DMS114 treated with DMSO at 0.1 percent for 48 hours (cell line): Measurements from ENCODE around the gene UST.
"Not testable (repeated sequence)": the region's sequence is repeated elsewhere in the genome, so short reads cannot be mapped to it uniquely, and the experiment has no call there.

Experiments
- DNase-seq: peaks from one replicate; lab custom pipeline; 2025; ENCODE audit not compliant: unreplicated experiment; lab: John Stamatoyannopoulos, UW

The UST gene

DNA sequence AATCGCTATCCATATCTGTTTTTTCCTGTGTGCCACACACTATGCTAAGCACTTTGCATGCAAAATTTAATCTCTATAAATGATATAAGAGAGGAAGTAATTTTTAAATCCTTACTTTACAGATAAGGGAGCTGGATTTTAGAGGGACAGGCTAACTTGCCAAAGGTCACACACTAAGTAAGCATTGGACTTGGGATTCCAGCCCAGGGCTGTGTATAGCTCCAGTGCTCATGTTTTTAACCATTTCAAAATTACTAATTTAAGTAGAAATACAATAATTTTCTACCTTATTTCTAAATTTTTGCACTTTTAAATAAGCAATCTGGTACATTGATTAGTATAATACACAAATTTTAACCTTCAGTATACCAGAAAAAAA lies 144.6 kb downstream of the UST start:
- no peak for DNase-seq

DNA sequence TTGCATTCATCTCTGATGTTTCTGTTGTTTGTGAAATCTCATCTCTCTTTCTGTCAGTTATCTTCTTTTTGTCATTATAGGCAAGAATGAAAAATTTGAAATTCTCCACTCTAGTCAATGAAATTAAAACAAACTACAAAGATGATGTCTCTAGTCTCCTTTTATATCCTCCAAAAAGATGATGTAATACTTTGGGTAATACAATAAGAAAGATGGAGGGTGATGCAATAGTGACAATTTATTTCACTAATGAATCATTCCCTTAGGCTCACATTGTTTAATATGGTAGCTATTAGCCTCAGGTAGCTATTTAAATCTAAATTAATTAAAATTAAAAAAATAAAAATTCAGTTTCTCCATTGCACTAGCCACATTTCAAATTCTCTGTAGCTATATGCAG lies 145.4 kb downstream of the UST start:
- DNase-seq = no peak

DNA sequence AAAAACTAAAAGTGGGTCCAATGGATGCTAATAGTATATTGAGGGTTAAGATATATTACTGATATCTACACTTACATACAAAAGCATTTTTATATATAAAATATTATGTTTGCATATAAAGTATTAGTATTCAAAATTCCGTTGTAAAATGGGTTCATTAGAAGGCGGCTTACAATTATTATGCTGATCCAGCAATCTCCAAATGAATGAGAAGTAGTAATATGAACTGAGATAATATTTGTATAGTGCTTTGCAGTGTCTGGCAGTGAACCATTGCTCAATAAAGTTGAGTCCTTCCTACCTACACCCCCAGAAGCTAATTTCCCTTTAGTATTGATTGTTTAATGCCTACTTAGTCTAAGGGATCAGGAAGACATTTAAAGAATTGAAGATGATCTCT lies 146.2 kb downstream of the UST start:
- DNase-seq = no peak

DNA sequence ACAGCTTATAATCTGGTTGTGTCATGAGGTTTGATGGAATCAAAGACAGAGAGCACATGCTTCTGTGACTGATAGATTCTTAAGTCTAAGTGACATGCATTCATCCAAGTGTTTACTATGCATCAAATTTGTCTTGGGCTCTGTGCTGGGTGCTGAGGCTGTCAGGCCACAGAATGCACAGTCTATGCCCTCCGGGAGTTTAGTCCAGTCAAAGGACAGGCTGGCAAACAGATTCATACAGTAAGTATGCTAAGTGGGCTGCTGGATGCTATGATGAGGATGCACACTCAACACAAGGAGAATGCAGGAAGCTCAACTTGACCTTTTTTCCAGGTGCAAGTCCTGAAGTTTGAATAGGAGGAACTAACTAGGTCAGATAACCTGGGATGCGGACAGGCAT lies 146.7 kb downstream of the UST start:
- no peak for DNase-seq

DNA sequence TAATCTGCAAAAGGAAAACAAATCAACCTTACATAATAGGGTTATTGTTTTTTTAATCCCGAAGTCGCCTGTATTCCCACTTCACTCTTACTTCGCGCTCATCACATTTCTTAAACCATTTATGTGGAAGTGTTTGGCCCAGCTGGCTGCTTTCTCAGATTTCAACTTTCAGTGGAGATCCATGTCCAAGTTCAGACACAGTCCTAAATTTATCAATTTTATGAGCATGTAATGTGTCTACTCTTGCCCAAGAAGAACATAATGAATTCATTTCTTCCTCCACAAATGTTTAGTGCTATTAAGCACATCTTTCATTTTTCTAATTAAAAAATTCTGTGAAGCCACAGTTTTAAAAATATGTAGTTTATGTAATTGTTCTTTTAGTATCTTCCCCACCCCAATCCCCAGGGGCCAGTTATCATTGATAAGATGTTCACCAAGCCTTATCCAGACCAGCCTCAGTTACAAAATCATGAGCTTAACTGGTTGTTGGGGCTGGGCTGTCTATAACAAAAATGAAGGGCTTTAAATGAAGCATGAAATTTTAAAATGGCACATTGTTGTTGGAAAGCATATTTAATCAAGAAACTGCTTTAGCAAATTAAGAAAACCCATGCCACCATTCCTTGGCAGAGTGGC lies 151.7 kb downstream of the UST start:
- DNase-seq = no peak

DNA sequence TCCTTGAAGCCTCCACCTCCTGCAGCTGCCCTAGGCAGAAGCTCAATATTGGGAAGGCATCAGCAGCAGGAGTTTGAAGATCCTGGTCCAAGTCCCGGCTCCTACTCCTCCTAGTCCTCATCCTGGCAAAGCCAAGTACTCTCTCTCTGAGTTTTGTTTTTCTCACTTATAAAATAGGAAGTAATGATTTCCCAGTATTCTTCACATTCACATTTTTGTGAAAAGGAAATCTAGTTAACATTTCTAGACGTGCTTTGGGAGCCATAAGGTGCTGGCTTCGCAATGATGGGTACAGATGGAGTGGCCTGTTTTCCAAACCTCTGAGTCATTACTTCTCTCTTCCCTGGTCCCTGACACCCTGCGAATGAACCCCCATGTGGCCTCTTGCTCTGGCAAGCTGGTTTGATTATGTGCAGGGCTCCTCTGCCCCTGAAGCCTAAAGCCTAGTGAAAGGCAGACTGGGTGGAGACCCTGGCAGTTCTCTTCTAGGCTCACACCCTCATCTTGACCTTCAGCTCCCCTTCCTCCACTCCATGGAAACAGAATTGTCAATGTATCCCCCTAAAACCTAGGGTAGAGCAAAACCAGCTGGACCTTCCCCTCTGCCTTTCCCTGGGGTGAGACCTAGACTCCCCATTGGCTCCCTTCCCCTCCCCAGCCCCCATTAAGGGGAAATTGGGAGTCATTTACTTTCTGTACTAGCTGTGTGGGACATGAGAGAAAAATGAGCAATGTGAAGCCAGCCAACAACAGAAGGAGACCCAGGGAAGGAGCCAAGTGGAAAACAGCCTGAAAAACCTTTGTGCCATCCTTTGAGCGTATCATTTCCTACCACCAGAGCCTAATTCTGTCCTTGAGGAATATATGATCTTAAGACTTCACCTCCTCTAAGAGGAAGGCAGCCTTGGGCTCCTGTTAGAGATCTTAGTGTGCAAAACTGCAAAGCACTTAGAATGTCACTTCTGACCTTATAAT lies 158.4 kb downstream of the UST start:
- no peak for DNase-seq

DNA sequence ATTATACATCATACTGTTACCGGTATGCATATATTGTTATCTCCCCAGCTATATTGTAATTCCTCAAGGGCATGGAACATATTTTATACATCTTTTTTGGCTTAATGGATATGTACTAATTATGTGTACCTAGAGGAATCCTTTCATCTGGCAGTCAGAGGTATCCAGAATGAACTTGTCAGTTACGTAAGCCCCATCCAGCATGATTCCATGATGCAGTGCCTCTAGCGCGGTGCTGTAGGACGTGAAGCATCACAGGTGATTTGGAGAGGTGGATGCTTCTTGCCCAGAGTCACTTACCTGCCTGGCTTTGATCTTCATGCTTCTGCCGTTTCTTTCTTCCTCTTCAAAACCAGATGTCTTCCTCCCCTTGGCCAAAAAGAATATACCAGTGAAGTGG lies 159.1 kb downstream of the UST start:
- no peak for DNase-seq

DNA sequence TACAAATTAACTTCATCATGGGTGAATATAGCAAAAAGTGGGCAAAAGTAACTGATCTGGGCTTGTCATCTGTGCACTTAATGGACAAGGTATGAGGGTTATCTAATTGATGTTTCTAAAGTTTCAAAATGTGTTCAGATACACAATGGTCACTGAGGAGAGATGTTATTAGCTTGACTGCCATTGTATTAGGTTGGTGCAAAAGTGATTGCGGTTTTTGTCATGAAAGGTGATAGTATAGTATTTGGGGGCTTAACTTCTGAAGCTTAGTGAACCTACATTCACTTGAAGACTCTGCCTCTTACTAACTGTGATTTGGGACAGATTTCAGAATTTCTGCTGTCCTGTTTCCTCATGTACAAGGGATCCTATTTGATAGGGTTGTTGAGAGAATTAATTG lies 159.6 kb downstream of the UST start:
- no peak for DNase-seq

DNA sequence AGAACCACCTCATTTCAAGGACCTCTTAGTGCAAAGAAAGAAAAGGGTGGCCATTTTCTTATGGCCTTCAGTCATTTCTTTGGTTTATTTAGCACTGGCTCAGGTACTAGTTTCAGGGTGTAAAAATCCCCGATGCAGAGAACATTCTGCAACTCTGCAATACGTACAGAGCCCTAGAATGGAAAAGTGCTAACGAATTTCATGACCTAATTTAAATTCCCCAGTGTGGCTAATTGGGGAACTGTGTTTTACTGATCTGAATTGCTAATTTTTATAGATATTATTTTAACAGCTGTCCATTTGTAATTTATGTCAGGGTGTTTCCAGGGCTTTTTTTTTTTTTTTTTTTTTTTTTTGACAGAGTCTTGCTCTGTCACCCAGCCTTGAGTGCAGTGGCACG lies 160.7 kb downstream of the UST start:
- DNase-seq = no peak

DNA sequence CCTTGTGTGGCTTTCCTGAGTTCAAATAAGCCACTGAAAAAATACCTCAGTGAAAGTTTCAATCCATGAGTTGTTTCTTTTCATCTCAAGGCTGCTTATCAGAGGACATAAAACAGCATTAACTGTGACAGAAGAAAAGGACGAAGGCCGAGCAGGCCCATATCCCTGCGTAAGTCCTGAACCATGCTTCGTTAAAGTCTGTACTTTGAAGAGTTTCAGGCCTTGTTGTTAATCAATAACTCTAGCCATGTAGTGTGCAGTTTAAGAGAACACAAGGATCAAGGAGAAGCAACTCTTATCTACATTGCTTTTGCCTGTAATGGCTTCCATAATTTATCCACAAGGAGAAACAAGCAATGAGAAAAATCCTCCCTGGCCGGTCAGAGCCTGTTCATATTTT lies 165.4 kb downstream of the UST start:
- DNase-seq = no peak

DNA sequence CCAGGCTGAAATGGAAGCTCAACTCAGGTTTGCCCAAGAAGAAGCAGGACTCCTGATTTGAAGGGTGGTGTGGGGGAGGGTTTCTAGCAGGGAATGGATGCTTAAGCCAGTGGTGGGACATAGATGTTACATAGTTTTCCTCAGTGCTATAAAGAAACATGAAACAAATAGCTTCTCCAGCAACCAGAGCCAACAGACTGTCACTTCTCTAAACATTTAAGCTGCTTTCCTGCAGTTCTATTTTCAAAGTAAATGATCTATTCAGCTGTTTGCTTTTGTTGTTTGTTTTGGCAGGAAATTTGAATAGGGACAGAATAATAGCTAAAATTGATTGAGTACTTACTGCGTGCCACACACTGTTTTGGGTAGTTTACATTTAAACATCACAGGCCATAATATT lies 169.0 kb downstream of the UST start:
- DNase-seq = no peak

DNA sequence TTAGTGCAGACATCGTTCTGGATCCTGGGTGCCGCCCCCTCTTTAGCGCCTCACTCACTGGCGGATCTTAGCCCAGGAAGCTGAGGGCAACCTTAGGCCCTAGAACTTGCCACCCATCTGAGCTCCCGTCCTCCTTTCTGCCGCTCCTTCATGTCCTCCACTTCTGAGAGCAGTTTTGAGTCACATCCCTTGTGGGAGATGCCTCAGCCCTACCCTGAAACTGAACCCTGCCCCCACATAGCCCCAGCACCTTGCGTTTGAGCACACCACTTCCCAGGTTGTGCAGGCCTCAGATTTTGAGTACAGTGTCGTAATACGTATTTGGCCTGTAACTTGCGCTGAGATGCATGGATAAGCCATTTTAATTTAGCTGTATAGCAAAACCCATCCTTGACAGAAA lies 169.7 kb downstream of the UST start:
- not testable (repeated sequence) for DNase-seq

DNA sequence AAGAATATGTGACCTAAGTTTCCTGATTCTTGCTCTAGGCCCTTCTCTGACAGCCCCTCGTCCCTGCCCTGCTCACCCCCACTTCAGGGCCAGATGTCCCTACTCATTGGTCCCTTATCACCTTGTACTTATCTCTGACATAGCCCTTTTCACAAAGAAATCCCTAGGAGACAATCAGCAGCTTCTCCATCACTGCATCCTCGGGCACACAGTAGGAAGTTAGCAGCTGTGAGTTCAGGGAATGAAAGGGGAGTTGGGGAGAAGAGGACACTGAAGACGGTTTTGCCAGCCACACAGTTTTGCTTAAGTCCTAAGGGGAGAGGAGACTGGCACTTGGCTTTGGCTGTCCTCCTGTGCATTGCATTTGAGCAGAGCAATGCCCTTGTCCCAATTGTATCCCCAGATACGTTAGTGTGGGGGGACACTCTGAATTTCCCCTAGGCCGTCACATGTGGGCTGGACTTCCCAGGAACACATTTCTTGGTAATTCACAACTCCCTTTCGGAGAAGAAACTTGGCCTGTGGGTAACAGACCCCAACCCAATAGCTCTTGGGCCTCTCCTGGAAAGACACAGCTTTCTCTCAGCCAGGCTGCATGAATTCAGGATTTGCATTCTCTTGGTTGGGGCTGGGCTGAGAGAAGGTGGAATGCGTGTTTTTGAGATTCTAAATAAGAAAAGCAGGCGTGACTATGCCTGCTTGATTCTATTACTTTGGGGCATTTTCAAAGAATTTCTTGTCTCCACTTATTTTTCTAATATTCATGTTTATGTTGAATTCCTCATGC lies 177.6 kb downstream of the UST start:
- DNase-seq = no peak

DNA sequence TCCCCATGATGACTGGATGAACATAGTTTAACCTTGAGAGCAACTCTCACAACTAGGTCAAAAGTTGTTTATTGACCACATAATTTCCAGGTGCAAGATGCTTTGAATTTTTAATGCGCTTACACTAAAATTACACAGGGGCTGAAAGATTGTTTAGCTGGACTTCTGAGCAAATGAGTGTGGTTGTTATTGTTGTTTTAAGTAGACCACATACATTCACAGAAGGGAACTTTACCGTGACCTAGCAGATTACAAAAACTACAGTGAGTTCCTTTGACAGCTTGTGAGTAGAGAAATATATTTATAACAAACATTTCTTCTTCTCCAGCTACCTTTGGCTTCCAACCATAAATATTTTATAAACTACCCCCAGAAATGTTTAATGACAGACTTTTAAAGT lies 178.9 kb downstream of the UST start:
- DNase-seq = no peak

DNA sequence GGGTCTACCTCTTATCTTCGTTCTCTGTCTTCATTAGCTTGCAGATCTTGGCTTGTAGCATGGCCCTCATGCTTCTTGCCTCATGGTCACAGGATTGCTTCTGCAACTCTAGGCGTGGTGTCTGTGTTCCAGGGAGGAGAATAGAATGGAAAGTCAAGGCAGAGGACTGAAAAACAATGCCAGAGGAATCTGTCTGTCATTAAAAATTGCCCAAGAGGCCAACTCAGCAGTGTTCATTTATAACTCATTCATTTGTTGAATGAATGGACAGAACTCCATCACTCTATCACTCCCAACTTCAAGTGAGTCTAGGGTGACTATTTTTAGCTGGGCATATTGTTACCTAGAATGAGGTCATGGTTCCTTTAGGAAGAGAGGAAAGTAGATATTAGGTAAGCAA lies 179.6 kb downstream of the UST start:
- no peak for DNase-seq

DNA sequence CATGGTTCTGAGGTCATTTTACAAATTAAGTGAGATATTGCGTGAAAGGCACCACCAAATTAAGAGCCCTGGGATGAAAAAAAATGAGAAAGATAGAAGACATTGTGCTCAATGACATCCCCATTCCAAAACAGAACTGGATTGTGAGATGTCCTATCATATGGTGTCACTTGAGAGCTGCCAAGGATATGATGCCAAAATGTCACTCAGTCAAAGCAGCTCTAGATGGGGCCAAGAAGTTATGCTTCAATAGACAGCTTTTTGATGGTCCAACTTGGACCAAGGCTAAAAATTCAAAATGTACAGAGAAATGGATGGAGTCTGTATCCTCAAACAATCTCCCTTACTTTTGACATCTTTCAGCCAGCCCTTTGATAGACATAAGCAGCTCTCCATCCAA lies 180.8 kb downstream of the UST start:
- no peak for DNase-seq

DNA sequence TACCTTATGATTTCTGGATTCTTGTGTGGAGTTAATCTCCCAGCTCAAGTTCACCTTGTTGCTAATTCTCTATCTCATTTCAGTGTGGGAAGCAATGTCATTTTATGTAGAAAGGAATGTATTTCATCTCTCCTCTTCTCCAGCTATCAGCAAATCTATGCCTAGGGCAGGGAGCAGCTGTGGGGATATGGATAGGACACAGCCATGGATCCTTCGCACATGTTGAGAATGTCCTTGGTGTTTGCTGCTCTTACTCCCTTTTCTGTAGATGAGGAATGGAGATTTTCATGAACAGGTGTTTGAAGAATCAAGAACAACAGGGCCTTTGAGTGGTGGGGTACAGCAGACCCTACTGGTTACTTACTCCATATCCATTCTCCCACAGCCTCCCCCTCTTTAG lies 182.0 kb downstream of the UST start:
- no peak for DNase-seq

DNA sequence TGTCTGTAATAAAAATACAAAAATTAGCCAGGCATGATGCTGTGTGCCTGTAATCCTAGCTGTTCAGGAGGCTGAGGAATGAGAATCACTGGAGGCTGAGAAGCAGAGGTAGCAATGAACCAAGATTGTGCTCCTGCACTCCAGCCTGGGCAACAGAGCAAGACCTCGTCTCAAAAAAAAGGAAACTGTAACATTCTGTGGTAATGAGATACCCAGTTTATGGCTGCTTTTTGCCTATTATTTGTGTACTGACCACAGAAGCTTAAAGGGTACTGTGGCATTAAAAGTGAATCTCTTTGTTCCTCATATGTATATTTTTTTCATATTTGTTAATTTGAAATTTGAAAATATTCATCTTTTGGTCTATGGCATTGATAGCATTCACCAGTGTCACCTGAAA lies 185.4 kb downstream of the UST start:
- no peak for DNase-seq

DNA sequence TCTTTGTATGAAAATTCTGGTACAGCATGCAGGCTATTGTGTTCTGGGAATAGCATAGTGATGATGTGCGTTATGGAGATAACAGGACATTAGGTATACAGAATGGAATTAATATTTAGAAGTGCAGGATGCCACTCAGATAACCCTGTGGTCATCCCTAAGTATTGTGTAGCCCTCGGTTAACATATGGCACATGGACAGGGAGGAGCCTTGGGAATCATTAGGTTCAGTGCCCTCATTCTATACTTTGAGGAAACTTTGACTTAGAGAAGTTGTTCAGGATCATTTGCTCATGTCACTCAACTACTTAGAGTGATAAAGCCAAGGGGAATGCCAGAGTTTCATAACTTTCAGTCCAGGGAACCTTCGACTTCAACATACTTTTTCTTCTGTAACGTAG lies 185.9 kb downstream of the UST start:
- DNase-seq = no peak

DNA sequence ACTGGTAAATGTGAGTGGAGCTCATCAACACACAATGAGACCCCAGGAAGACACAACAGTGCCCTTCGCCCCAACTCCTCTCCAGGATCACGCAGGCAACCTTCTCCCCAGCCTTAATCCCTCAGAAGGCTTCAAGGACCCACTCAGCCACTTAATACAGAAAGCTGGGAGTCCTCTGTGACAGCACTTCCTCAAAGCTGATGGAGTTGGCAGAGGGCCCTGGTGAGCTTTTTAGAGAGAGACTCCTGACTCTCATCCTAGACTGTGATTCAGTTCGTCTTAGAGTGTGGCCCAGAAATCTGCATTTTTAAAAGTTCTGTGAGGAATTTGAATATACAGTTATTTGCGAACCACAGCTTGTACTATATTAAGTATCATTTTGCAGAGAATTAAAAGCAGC lies 187.7 kb downstream of the UST start:
- no peak for DNase-seq

DNA sequence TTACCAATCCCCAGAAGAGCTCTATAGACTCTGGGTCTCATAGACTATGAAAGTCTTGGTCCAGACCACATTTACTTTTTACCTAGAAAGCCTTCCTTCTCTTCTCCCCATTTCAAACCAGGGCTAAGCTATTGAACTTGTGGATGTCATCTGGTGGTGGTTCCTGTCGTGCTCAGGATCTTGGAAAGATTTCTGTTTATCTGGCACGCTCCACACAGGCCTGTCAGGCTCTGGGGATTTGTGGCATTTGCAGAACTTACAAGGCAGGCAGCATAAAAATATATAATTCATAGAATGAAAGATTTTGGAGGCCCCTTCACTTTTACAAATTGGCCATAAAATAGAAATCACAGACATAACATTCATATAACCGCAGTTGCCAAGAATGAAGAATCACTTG lies 188.1 kb downstream of the UST start:
- no peak for DNase-seq
